ENCODE results near the gene VIPR1.

VIPR1 gene

GRCh38 chr3:42529468-42529867 is 27.0 kb downstream of the VIPR1 start:
- DNase-seq, result no peak
- Histone ChIP-seq H3K9ac (ENCODE audit: low read length) (no peak overlapping the region), H3K27ac (ENCODE audit: low read length) (no peak overlapping the region), H4K20me1 (ENCODE audit: insufficient read depth, low read length) (no peaks in the 10 kb centered on the region), H3K9me2 (replicated peaks; ENCODE audit: insufficient read depth, low read length) (no peaks in the 10 kb centered on the region), H3K4me1 (ENCODE audit: low read length) (no peaks in the 10 kb centered on the region), H3K36me3 (replicated peaks; ENCODE audit: insufficient read depth, low read length) (no peaks in the 10 kb centered on the region), H3K79me2 (ENCODE audit: low read length) (no peaks in the 10 kb centered on the region), H2AFZ (ENCODE audit: low read length) (no peak overlapping the region), H3K4me3 (ENCODE audit: low read length) (no peak overlapping the region), H3K27me3 (replicated peaks; ENCODE audit: insufficient read depth, low read length) (no peaks in the 10 kb centered on the region), H3K4me2 (ENCODE audit: low read depth, low read length) (no peak overlapping the region), H3F3A (ENCODE audit: insufficient read depth, low read length) (no peaks in the 10 kb centered on the region), H3K9me3 (replicated peaks; ENCODE audit: insufficient read depth, low read length) (no peaks in the 10 kb centered on the region)
- TF ChIP-seq EZH2 (optimal IDR thresholded peaks at IDR 0.05; ENCODE audit: low read depth, low read length) (no peak), EZH2phosphoT487 (IDR thresholded peaks at IDR 0.05; ENCODE audit: low read length) (no peak)
- TF ChIP-seq, protein P1, sequence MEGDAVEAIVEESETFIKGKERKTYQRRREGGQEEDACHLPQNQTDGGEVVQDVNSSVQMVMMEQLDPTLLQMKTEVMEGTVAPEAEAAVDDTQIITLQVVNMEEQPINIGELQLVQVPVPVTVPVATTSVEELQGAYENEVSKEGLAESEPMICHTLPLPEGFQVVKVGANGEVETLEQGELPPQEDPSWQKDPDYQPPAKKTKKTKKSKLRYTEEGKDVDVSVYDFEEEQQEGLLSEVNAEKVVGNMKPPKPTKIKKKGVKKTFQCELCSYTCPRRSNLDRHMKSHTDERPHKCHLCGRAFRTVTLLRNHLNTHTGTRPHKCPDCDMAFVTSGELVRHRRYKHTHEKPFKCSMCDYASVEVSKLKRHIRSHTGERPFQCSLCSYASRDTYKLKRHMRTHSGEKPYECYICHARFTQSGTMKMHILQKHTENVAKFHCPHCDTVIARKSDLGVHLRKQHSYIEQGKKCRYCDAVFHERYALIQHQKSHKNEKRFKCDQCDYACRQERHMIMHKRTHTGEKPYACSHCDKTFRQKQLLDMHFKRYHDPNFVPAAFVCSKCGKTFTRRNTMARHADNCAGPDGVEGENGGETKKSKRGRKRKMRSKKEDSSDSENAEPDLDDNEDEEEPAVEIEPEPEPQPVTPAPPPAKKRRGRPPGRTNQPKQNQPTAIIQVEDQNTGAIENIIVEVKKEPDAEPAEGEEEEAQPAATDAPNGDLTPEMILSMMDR (IDR thresholded peaks at IDR 0.05; ENCODE audit: low read length), result no peak

GRCh38 chr3:42530073-42530472 is 27.6 kb downstream of the VIPR1 start:
- H4K20me1 ChIP-seq (ENCODE audit: insufficient read depth, low read length), result no peaks in the 10 kb centered on the region
- no peaks in the 10 kb centered on the region for H3K36me3 ChIP-seq (replicated peaks; ENCODE audit: insufficient read depth, low read length)
- no peak overlapping the region for H3K9ac ChIP-seq (ENCODE audit: low read length)
- DNase-seq, result no peak
- H3K27ac ChIP-seq (ENCODE audit: low read length), result no peak overlapping the region
- no peak overlapping the region for H3K4me2 ChIP-seq (ENCODE audit: low read depth, low read length)
- H3K9me2 ChIP-seq (replicated peaks; ENCODE audit: insufficient read depth, low read length), result no peaks in the 10 kb centered on the region
- no peak overlapping the region for H2AFZ ChIP-seq (ENCODE audit: low read length)
- no peaks in the 10 kb centered on the region for H3K4me1 ChIP-seq (ENCODE audit: low read length)
- no peaks in the 10 kb centered on the region for H3K79me2 ChIP-seq (ENCODE audit: low read length)
- no peaks in the 10 kb centered on the region for H3K9me3 ChIP-seq (replicated peaks; ENCODE audit: insufficient read depth, low read length)
- H3K27me3 ChIP-seq (replicated peaks; ENCODE audit: insufficient read depth, low read length), result no peaks in the 10 kb centered on the region
- H3F3A ChIP-seq (ENCODE audit: insufficient read depth, low read length), result no peaks in the 10 kb centered on the region
- H3K4me3 ChIP-seq (ENCODE audit: low read length), result no peak overlapping the region
- TF ChIP-seq, protein P1 (IDR thresholded peaks at IDR 0.05; ENCODE audit: low read length), result no peak
- no peak for TF ChIP-seq EZH2 (optimal IDR thresholded peaks at IDR 0.05; ENCODE audit: low read depth, low read length)
- TF ChIP-seq EZH2phosphoT487 (IDR thresholded peaks at IDR 0.05; ENCODE audit: low read length), result no peak

GRCh38 chr3:42531470-42531869 is 29.0 kb downstream of the VIPR1 start:
- H3K4me3 ChIP-seq (ENCODE audit: low read length), result no peak overlapping the region
- H3K9ac ChIP-seq (ENCODE audit: low read length), result no peak overlapping the region
- no peak overlapping the region for H3K27ac ChIP-seq (ENCODE audit: low read length)
- H3K36me3 ChIP-seq (replicated peaks; ENCODE audit: insufficient read depth, low read length), result no peaks in the 10 kb centered on the region
- no peaks in the 10 kb centered on the region for H3K27me3 ChIP-seq (replicated peaks; ENCODE audit: insufficient read depth, low read length)
- H2AFZ ChIP-seq (ENCODE audit: low read length), result no peak overlapping the region
- TF ChIP-seq EZH2 (optimal IDR thresholded peaks at IDR 0.05; ENCODE audit: low read depth, low read length), result no peak
- TF ChIP-seq, protein P1 (IDR thresholded peaks at IDR 0.05; ENCODE audit: low read length), result no peak
- no peak for TF ChIP-seq EZH2phosphoT487 (IDR thresholded peaks at IDR 0.05; ENCODE audit: low read length)
- no peaks in the 10 kb centered on the region for H3K9me2 ChIP-seq (replicated peaks; ENCODE audit: insufficient read depth, low read length)
- H3K4me2 ChIP-seq (ENCODE audit: low read depth, low read length), result no peak overlapping the region
- no peaks in the 10 kb centered on the region for H3K79me2 ChIP-seq (ENCODE audit: low read length)
- DNase-seq, result no peak
- H4K20me1 ChIP-seq (ENCODE audit: insufficient read depth, low read length), result no peaks in the 10 kb centered on the region
- H3F3A ChIP-seq (ENCODE audit: insufficient read depth, low read length), result no peaks in the 10 kb centered on the region
- H3K9me3 ChIP-seq (replicated peaks; ENCODE audit: insufficient read depth, low read length), result no peaks in the 10 kb centered on the region
- no peaks in the 10 kb centered on the region for H3K4me1 ChIP-seq (ENCODE audit: low read length)
